ENCODE measurements around the gene BBX.
A peak's percentile ranks its signal among the peaks of the same experiment; 100 is the strongest.

The BBX gene

GRCh38 chr3:107523289-107523538 is 452 bp downstream of the BBX start:
- TF ChIP-seq CTCF (IDR thresholded peaks at IDR 0.05; ENCODE audit: extremely low read depth, missing control alignments): no peak
- no peak for DNase-seq (ENCODE audit: low spot score)

- peak; percentile 62 for DNase-seq (ENCODE audit: low spot score)
- TF ChIP-seq CTCF (IDR thresholded peaks at IDR 0.05; ENCODE audit: extremely low read depth, missing control alignments): no peak
These were observed 970 bp downstream of the BBX start for GRCh38 chr3:107523539-107524325.

GRCh38 chr3:107524326-107524840 is 1.6 kb downstream of the BBX start:
- peak; percentile 62 for DNase-seq (ENCODE audit: low spot score)
- no peak for TF ChIP-seq CTCF (IDR thresholded peaks at IDR 0.05; ENCODE audit: extremely low read depth, missing control alignments)

- TF ChIP-seq CTCF (IDR thresholded peaks at IDR 0.05; ENCODE audit: extremely low read depth, missing control alignments): no peak
- peak; percentile 73 for DNase-seq (ENCODE audit: low spot score)
These were observed 2.3 kb downstream of the BBX start for GRCh38 chr3:107524841-107525643.

GRCh38 chr3:107525644-107526305 is 3.0 kb downstream of the BBX start:
- no peak for TF ChIP-seq CTCF (IDR thresholded peaks at IDR 0.05; ENCODE audit: extremely low read depth, missing control alignments)
- DNase-seq (ENCODE audit: low spot score): peak; percentile 15

- no peak for DNase-seq (ENCODE audit: low spot score)
- TF ChIP-seq CTCF (IDR thresholded peaks at IDR 0.05; ENCODE audit: extremely low read depth, missing control alignments): no peak
These were observed 9.2 kb downstream of the BBX start for GRCh38 chr3:107531917-107532469.
